Suppressor macrophage treated with lipopolysaccharide for 4 hours (primary cell): ENCODE results near the gene TNMD.
"Not testable (repeated sequence)": the region's sequence is repeated elsewhere in the genome, so short reads cannot be mapped to it uniquely, and the experiment has no call there.

ENCODE experiments used
- DNase-seq: peaks from one replicate; pipeline ENCODE4 v3.0.0-alpha.2; 2020

The TNMD gene

GRCh38 chrX:100584611-100585010, at the start of gene TNMD:
TSS of gene TNMD (plus strand) at chrX:100584936. CDS start at chrX:100585019, 83 bp downstream.
- DNase-seq: no peak

GRCh38 chrX:100565534-100565933, 19.2 kb upstream of the TNMD start:
- not testable (repeated sequence) for DNase-seq

GRCh38 chrX:100586747-100587146, 2.0 kb downstream of the TNMD start:
- DNase-seq: no peak

- DNase-seq: no peak
Observed at GRCh38 chrX:100587861-100588260, 3.1 kb downstream of the TNMD start.

GRCh38 chrX:100591256-100592051, 6.7 kb downstream of the TNMD start:
- no peak for DNase-seq

- no peak for DNase-seq
Observed at GRCh38 chrX:100593126-100593525, 8.4 kb downstream of the TNMD start.

- DNase-seq: no peak
Observed at GRCh38 chrX:100593581-100593980, 8.8 kb downstream of the TNMD start.

GRCh38 chrX:100596601-100597000, 11.9 kb downstream of the TNMD start:
- DNase-seq: no peak

- no peak for DNase-seq
Observed at GRCh38 chrX:100599456-100599855, 14.7 kb downstream of the TNMD start.

- no peak for DNase-seq
Observed at GRCh38 chrX:100600340-100600739, 15.6 kb downstream of the TNMD start.

- peak; percentile 27 for DNase-seq
Observed at GRCh38 chrX:100600758-100601157, 16.0 kb downstream of the TNMD start.

GRCh38 chrX:100606753-100607152, 22.0 kb downstream of the TNMD start:
- peak; percentile 18 for DNase-seq

GRCh38 chrX:100609591-100609990, 24.9 kb downstream of the TNMD start:
- DNase-seq: no peak

GRCh38 chrX:100611951-100612350, 27.2 kb downstream of the TNMD start:
- no peak for DNase-seq

- peak; percentile 27 for DNase-seq
Observed at GRCh38 chrX:100615005-100615404, 30.3 kb downstream of the TNMD start.

- DNase-seq: no peak
Observed at GRCh38 chrX:100623001-100623400, 38.3 kb downstream of the TNMD start.

GRCh38 chrX:100625985-100626491, 41.3 kb downstream of the TNMD start:
- no peak for DNase-seq

- DNase-seq: no peak
Observed at GRCh38 chrX:100635040-100635439, 50.3 kb downstream of the TNMD start.

GRCh38 chrX:100635989-100636320, 51.2 kb downstream of the TNMD start:
- DNase-seq: no peak

- peak; percentile 66 for DNase-seq
Observed at GRCh38 chrX:100636321-100636991, 51.7 kb downstream of the TNMD start, which contains the start of gene TSPAN6. TSS of gene TSPAN6 (minus strand) at chrX:100636806. CDS start at chrX:100636694, 112 bp downstream.

GRCh38 chrX:100642290-100642689, 57.6 kb downstream of the TNMD start:
- DNase-seq: no peak

GRCh38 chrX:100643212-100643611, 58.5 kb downstream of the TNMD start:
- no peak for DNase-seq

GRCh38 chrX:100643956-100644860, 59.5 kb downstream of the TNMD start, which contains the start of gene SRPX2:
TSS of gene SRPX2 (plus strand) at chrX:100644199. CDS start at chrX:100646323, 2,124 bp downstream.
- DNase-seq: peak; percentile 79
